Endodermal cell (in vitro differentiated cells): ENCODE results near the gene KDELR1. TPM values are rescaled to one million over a fixed set of nuclear protein-coding genes. Genes with fewer than 3 reads are reported as not detected.

ENCODE experiments used
- DNase-seq: peaks from one replicate; pipeline ENCODE4 v3.0.0-alpha.2; 2017
- H3K27ac ChIP-seq: 2 replicates; pipeline ENCODE4 v1.5.1; 2013; ENCODE audit warnings: mild to moderate bottlenecking, low read depth, low read length, moderate library complexity
- H3K27me3 ChIP-seq: 2 replicates; pipeline ENCODE4 v1.6.1; 2013; ENCODE audit warnings: mild to moderate bottlenecking, low read length, moderate library complexity; ENCODE audit not compliant: insufficient read depth, control insufficient read depth, poor library complexity, severe bottlenecking
- H3K36me3 ChIP-seq: 2 replicates; pipeline ENCODE4 v1.7.0; 2013; ENCODE audit warnings: mild to moderate bottlenecking, low read length, moderate library complexity; ENCODE audit not compliant: control insufficient read depth, insufficient read depth
- H3K4me1 ChIP-seq: one replicate; pipeline ENCODE4 v1.7.0; 2013; ENCODE audit warnings: low read length; ENCODE audit not compliant: control insufficient read depth, insufficient read depth
- H3K4me3 ChIP-seq: 2 replicates; pipeline ENCODE4 v1.5.1; 2013; ENCODE audit warnings: mild to moderate bottlenecking, low read length, moderate library complexity
- H3K9ac ChIP-seq: 2 replicates; pipeline ENCODE4 v1.6.1; 2013; ENCODE audit warnings: mild to moderate bottlenecking, low read length, moderate library complexity; ENCODE audit not compliant: poor library complexity, severe bottlenecking; ENCODE audit errors: extremely low read depth
- H3K9me3 ChIP-seq: 2 replicates; pipeline ENCODE4 v1.6.1; 2013; ENCODE audit warnings: mild to moderate bottlenecking, low read length, moderate library complexity; ENCODE audit not compliant: control insufficient read depth
- H3K27ac Mint-ChIP-seq: 2 replicates; pipeline ENCODE4 v1.8.0; 2020; ENCODE audit warnings: mixed read lengths
- H3K27me3 Mint-ChIP-seq: 2 replicates; pipeline ENCODE4 v1.8.0; 2021; ENCODE audit warnings: mild to moderate bottlenecking, mixed read lengths; ENCODE audit not compliant: insufficient read depth
- H3K36me3 Mint-ChIP-seq: 2 replicates; pipeline ENCODE4 v1.8.0; 2020; ENCODE audit warnings: low read depth, mixed read lengths
- H3K4me1 Mint-ChIP-seq: 2 replicates; pipeline ENCODE4 v1.8.0; 2020; ENCODE audit warnings: mixed read lengths
- H3K4me3 Mint-ChIP-seq: 2 replicates; pipeline ENCODE4 v1.8.0; 2020; ENCODE audit warnings: mild to moderate bottlenecking, moderate library complexity, mixed read lengths
- H3K9me3 Mint-ChIP-seq: 2 replicates; pipeline ENCODE4 v1.8.0; 2020; ENCODE audit warnings: mild to moderate bottlenecking, mixed read lengths
- CTCF ChIP-seq: fragments of 200-600 bp; sonication (generic); conservative IDR thresholded peaks from 2 replicates; pipeline ENCODE4 v1.5.0; 2021; ENCODE audit warnings: antibody characterized with exemption, mild to moderate bottlenecking
- WGBS, 2 experiments: methylation state at CpG; one replicate each; pipeline versions ENCODE4 v1.1.5 to v1.1.7; 2013; ENCODE audit warnings: missing lambda C conversion rate in 2 of 2, mixed read lengths in 1 of 2; ENCODE audit not compliant: insufficient coverage in 1 of 2, insufficient read length in 1 of 2; 5-methylcytosine and 5-hydroxymethylcytosine counted together
- total RNA-seq, 2 donors: library from RNA; stranded (reverse); fragmentation: NEBNext Ultra II Directional in 1 of 2; extraction: Animal tissue kit (Norgen Biotek cat#: 25700) in 1 of 2; gene quantifications; 2 replicates in 1 of 2; 3 replicates in 1 of 2; pipeline ENCODE4 v1.2.1, GENCODE V29; 2021

KDELR1 gene
- total RNA-seq, 2 donors from 2014 or later, result 227 to 285 TPM

GRCh38 chr19:48370955-48371354, 20.4 kb downstream of the KDELR1 start:
- no peak for TF ChIP-seq CTCF
- Histone ChIP-seq H3K36me3 (no peaks in the 10 kb centered on the region), H3K9me3 (no peaks in the 10 kb centered on the region), H3K27me3 (no peaks in the 10 kb centered on the region), H3K9ac (no peak overlapping the region), H3K27ac (no peak overlapping the region), H3K4me1 (no peaks in the 10 kb centered on the region), H3K4me3 (no peak overlapping the region)
- no peaks in the 10 kb centered on the region for H3K9me3 Mint-ChIP-seq
- H3K4me1 Mint-ChIP-seq, result no peaks in the 10 kb centered on the region
- no peak overlapping the region for H3K27ac Mint-ChIP-seq
- H3K27me3 Mint-ChIP-seq, result peaks cover 34% of the 10 kb centered on the region
- 77 to 79% methylated on average over 3 to 4 of the region's 4 CpGs for WGBS, 2 experiments
- H3K36me3 Mint-ChIP-seq, result no peaks in the 10 kb centered on the region
- no peak for DNase-seq
- H3K4me3 Mint-ChIP-seq, result no peak overlapping the region

- H3K9ac ChIP-seq, result no peak overlapping the region
- H3K27ac Mint-ChIP-seq, result no peak overlapping the region
- no peaks in the 10 kb centered on the region for H3K4me1 ChIP-seq
- peaks cover 27% of the 10 kb centered on the region for H3K27me3 Mint-ChIP-seq
- no peak for DNase-seq
- no peak overlapping the region for H3K4me3 ChIP-seq
- no peak overlapping the region for H3K27ac ChIP-seq
- no peaks in the 10 kb centered on the region for H3K36me3 Mint-ChIP-seq
- H3K4me1 Mint-ChIP-seq, result no peaks in the 10 kb centered on the region
- WGBS, 2 experiments, result 60 to 90% methylated on average over 1 to 14 of the region's 14 CpGs
- H3K4me3 Mint-ChIP-seq, result no peak overlapping the region
- TF ChIP-seq CTCF, result no peak
- no peaks in the 10 kb centered on the region for H3K27me3 ChIP-seq
- H3K36me3 ChIP-seq, result no peaks in the 10 kb centered on the region
- no peaks in the 10 kb centered on the region for H3K9me3 ChIP-seq
- no peaks in the 10 kb centered on the region for H3K9me3 Mint-ChIP-seq
Measured at GRCh38 chr19:48368936-48369335, 22.4 kb downstream of the KDELR1 start.

- no peaks in the 10 kb centered on the region for H3K9me3 Mint-ChIP-seq
- no peaks in the 10 kb centered on the region for H3K27me3 ChIP-seq
- no peak overlapping the region for H3K9ac ChIP-seq
- peaks cover 21% of the 10 kb centered on the region for H3K27me3 Mint-ChIP-seq
- DNase-seq, result no peak
- WGBS, 2 experiments, result 83 to 95% methylated on average over 2 to 5 of the region's 5 CpGs
- H3K36me3 Mint-ChIP-seq, result no peaks in the 10 kb centered on the region
- no peak overlapping the region for H3K4me3 Mint-ChIP-seq
- no peaks in the 10 kb centered on the region for H3K4me1 ChIP-seq
- H3K4me1 Mint-ChIP-seq, result no peaks in the 10 kb centered on the region
- no peak overlapping the region for H3K4me3 ChIP-seq
- TF ChIP-seq CTCF, result no peak
- H3K27ac ChIP-seq, result no peak overlapping the region
- H3K36me3 ChIP-seq, result no peaks in the 10 kb centered on the region
- no peaks in the 10 kb centered on the region for H3K9me3 ChIP-seq
- H3K27ac Mint-ChIP-seq, result no peak overlapping the region
Measured at GRCh38 chr19:48367855-48368254, 23.5 kb downstream of the KDELR1 start.
